ENCODE data around the gene EDIL3. TPM values are rescaled to one million over a fixed set of nuclear protein-coding genes. Genes with fewer than 3 reads are reported as not detected.

The EDIL3 gene
- total RNA-seq, 2 experiments from 2014 or later: not detected

- Mint-ChIP-seq H3K9me3 (ENCODE audit: low read depth) (no peaks in the 10 kb centered on the region), H3K27me3 (no peaks in the 10 kb centered on the region), H3K4me3 (no peak overlapping the region), H3K4me1 (no peaks in the 10 kb centered on the region), H3K27ac (no peak overlapping the region), H3K36me3 (no peaks in the 10 kb centered on the region)
- DNase-seq (no peak), ATAC-seq (no peak)
- CTCF ChIA-PET: no interaction called here
These were observed 266.1 kb downstream of the EDIL3 start for GRCh38 chr5:84118551-84118950.

GRCh38 chr5:84115727-84116126 is 269.0 kb downstream of the EDIL3 start:
- no peak for ATAC-seq
- Mint-ChIP-seq H3K9me3 (ENCODE audit: low read depth) (peaks cover 5% of the 10 kb centered on the region), H3K4me1 (no peaks in the 10 kb centered on the region), H3K4me3 (no peak overlapping the region), H3K27ac (no peak overlapping the region), H3K27me3 (no peaks in the 10 kb centered on the region), H3K36me3 (no peaks in the 10 kb centered on the region)
- no peak for DNase-seq
- CTCF ChIA-PET: interaction anchor here (0.6 kb wide), 1 partner anchor 24 kb away, joined by 3 read pairs; no protein-coding TSS in a partner anchor

- Mint-ChIP-seq H3K9me3 (ENCODE audit: low read depth) (peaks cover 5% of the 10 kb centered on the region), H3K27ac (no peak overlapping the region), H3K4me3 (no peak overlapping the region), H3K27me3 (no peaks in the 10 kb centered on the region), H3K4me1 (no peaks in the 10 kb centered on the region), H3K36me3 (no peaks in the 10 kb centered on the region)
- DNase-seq (no peak), ATAC-seq (no peak)
- CTCF ChIA-PET: no interaction called here
These were observed 271.2 kb downstream of the EDIL3 start for GRCh38 chr5:84113246-84114105.

- DNase-seq: no peak
- CTCF ChIA-PET: no interaction called here
- no peak for ATAC-seq
- Mint-ChIP-seq H3K4me3 (no peak overlapping the region), H3K4me1 (no peaks in the 10 kb centered on the region), H3K27ac (no peak overlapping the region), H3K9me3 (ENCODE audit: low read depth) (no peaks in the 10 kb centered on the region), H3K27me3 (no peaks in the 10 kb centered on the region), H3K36me3 (no peaks in the 10 kb centered on the region)
These were observed 291.9 kb downstream of the EDIL3 start for GRCh38 chr5:84092738-84093137.

- DNase-seq: no peak
- no peak overlapping the region for H3K4me3 Mint-ChIP-seq
These were observed 293.4 kb downstream of the EDIL3 start for GRCh38 chr5:84091127-84091799.

GRCh38 chr5:84088996-84089395 is 295.7 kb downstream of the EDIL3 start:
- DNase-seq: no peak
- Mint-ChIP-seq H3K9me3 (ENCODE audit: low read depth) (no peaks in the 10 kb centered on the region), H3K36me3 (no peaks in the 10 kb centered on the region), H3K27ac (no peak overlapping the region), H3K27me3 (no peaks in the 10 kb centered on the region), H3K4me1 (no peaks in the 10 kb centered on the region), H3K4me3 (no peak overlapping the region)
- CTCF ChIA-PET: no interaction called here
- ATAC-seq: no peak

More at GRCh38 chr5:84091127-84091799, 293.4 kb downstream of the EDIL3 start:
- H3K4me1 Mint-ChIP-seq: no peaks in the 10 kb centered on the region
- no peaks in the 10 kb centered on the region for H3K27me3 Mint-ChIP-seq
- H3K36me3 Mint-ChIP-seq: no peaks in the 10 kb centered on the region
- CTCF ChIA-PET: interaction anchor here (0.6 kb wide), 1 partner anchor 24 kb away, joined by 3 read pairs; no protein-coding TSS in a partner anchor
- no peaks in the 10 kb centered on the region for H3K9me3 Mint-ChIP-seq (ENCODE audit: low read depth)
- no peak overlapping the region for H3K27ac Mint-ChIP-seq
- ATAC-seq: no peak

GRCh38 chr5:84086511-84086910 is 298.2 kb downstream of the EDIL3 start:
- no peak overlapping the region for H3K4me3 Mint-ChIP-seq
- no peaks in the 10 kb centered on the region for H3K27me3 Mint-ChIP-seq
- CTCF ChIA-PET: no interaction called here
- no peak for ATAC-seq
- H3K36me3 Mint-ChIP-seq: no peaks in the 10 kb centered on the region
- no peaks in the 10 kb centered on the region for H3K4me1 Mint-ChIP-seq
- no peaks in the 10 kb centered on the region for H3K9me3 Mint-ChIP-seq (ENCODE audit: low read depth)
- no peak overlapping the region for H3K27ac Mint-ChIP-seq
- no peak for DNase-seq

- Mint-ChIP-seq H3K9me3 (ENCODE audit: low read depth) (no peaks in the 10 kb centered on the region), H3K36me3 (no peaks in the 10 kb centered on the region), H3K27ac (no peak overlapping the region), H3K4me1 (no peaks in the 10 kb centered on the region), H3K27me3 (no peaks in the 10 kb centered on the region), H3K4me3 (no peak overlapping the region)
- no peak for DNase-seq
- CTCF ChIA-PET: no interaction called here
- ATAC-seq: no peak
These were observed 299.2 kb downstream of the EDIL3 start for GRCh38 chr5:84085387-84086041.

GRCh38 chr5:84080908-84081307 is 303.8 kb downstream of the EDIL3 start:
- CTCF ChIA-PET: no interaction called here
- no peaks in the 10 kb centered on the region for H3K36me3 Mint-ChIP-seq
- DNase-seq: no peak
- no peaks in the 10 kb centered on the region for H3K27me3 Mint-ChIP-seq
- no peaks in the 10 kb centered on the region for H3K4me1 Mint-ChIP-seq
- ATAC-seq: no peak
- no peak overlapping the region for H3K4me3 Mint-ChIP-seq
- no peak overlapping the region for H3K27ac Mint-ChIP-seq
- H3K9me3 Mint-ChIP-seq (ENCODE audit: low read depth): peaks cover 4% of the 10 kb centered on the region

GRCh38 chr5:84072339-84072738 is 312.3 kb downstream of the EDIL3 start:
- Mint-ChIP-seq H3K4me3 (no peak overlapping the region), H3K27ac (no peak overlapping the region), H3K9me3 (ENCODE audit: low read depth) (no peaks in the 10 kb centered on the region), H3K4me1 (no peaks in the 10 kb centered on the region), H3K36me3 (no peaks in the 10 kb centered on the region), H3K27me3 (no peaks in the 10 kb centered on the region)
- no peak for DNase-seq
- no peak for ATAC-seq
- CTCF ChIA-PET: no interaction called here

GRCh38 chr5:84069608-84070179 is 315.0 kb downstream of the EDIL3 start:
- no peaks in the 10 kb centered on the region for H3K27me3 Mint-ChIP-seq
- DNase-seq: no peak
- H3K36me3 Mint-ChIP-seq: no peaks in the 10 kb centered on the region
- CTCF ChIA-PET: no interaction called here
- no peak overlapping the region for H3K27ac Mint-ChIP-seq
- ATAC-seq: no peak
- H3K4me1 Mint-ChIP-seq: no peaks in the 10 kb centered on the region
- no peaks in the 10 kb centered on the region for H3K9me3 Mint-ChIP-seq (ENCODE audit: low read depth)
- no peak overlapping the region for H3K4me3 Mint-ChIP-seq

GRCh38 chr5:84063041-84063440 is 321.6 kb downstream of the EDIL3 start:
- Mint-ChIP-seq H3K36me3 (no peaks in the 10 kb centered on the region), H3K4me3 (no peak overlapping the region)
- CTCF ChIA-PET: no interaction called here

GRCh38 chr5:84059672-84060071 is 325.0 kb downstream of the EDIL3 start:
- CTCF ChIA-PET: no interaction called here
- H3K9me3 Mint-ChIP-seq (ENCODE audit: low read depth): no peaks in the 10 kb centered on the region

More at GRCh38 chr5:84063041-84063440, 321.6 kb downstream of the EDIL3 start:
- no peaks in the 10 kb centered on the region for H3K4me1 Mint-ChIP-seq
- no peak overlapping the region for H3K27ac Mint-ChIP-seq
- no peak for ATAC-seq
- no peak for DNase-seq
- H3K9me3 Mint-ChIP-seq (ENCODE audit: low read depth): no peaks in the 10 kb centered on the region
- H3K27me3 Mint-ChIP-seq: no peaks in the 10 kb centered on the region

More at GRCh38 chr5:84059672-84060071, 325.0 kb downstream of the EDIL3 start:
- Mint-ChIP-seq H3K4me1 (no peaks in the 10 kb centered on the region), H3K27me3 (no peaks in the 10 kb centered on the region), H3K36me3 (no peaks in the 10 kb centered on the region), H3K27ac (no peak overlapping the region), H3K4me3 (no peak overlapping the region)
- no peak for DNase-seq
- no peak for ATAC-seq
